SK-N-SH (cell line): ENCODE results near the gene FNDC1. TPM values are rescaled to one million over a fixed set of nuclear protein-coding genes. Genes with fewer than 3 reads are reported as not detected.
A peak's percentile ranks its signal among the peaks of the same experiment; 100 is the strongest.
"Not testable (repeated sequence)": the region's sequence is repeated elsewhere in the genome, so short reads cannot be mapped to it uniquely, and the experiment has no call there.

Experiments used
- CTCF ChIA-PET: fragments of 300-600, 350-600 bp; formaldehyde crosslinking; extraction: SDS; loops from one replicate; lab custom pipeline; 2021; lab: Yijun Ruan, JAX
- POLR2A ChIA-PET: fragments of 350-600 bp; sonication (Branson Sonifier 250); formaldehyde crosslinking; extraction: SDS; loops from one replicate; lab custom pipeline; 2020; ENCODE audit warnings: antibody characterized with exemption, inconsistent platforms; lab: Yijun Ruan, JAX
- DNase-seq: peaks from one replicate; pipeline ENCODE4 v3.0.0; 2012
- H2AFZ ChIP-seq: fragments of 200-600 bp; sonication (generic); 2 replicates; pipeline ENCODE4 v1.8.1; 2016; ENCODE audit warnings: antibody characterized with exemption, mild to moderate bottlenecking, low read depth
- H3F3A ChIP-seq: fragments of 200-600 bp; sonication (generic); replicated peaks from 2 replicates; pipeline ENCODE3; 2016; ENCODE audit warnings: antibody characterized with exemption, mild to moderate bottlenecking; ENCODE audit not compliant: insufficient read depth
- H3K27ac ChIP-seq, 2 experiments: fragments of 200-500 bp in 1 of 2; fragments of 200-600 bp in 1 of 2; sonication (Bioruptor generic) in 1 of 2; sonication (generic), shearing (Covaris generic) in 1 of 2; 2 replicates each; pipeline versions ENCODE4 v1.5.1 to v1.6.1; 2014 to 2016; ENCODE audit warnings: low read depth in 2 of 2, inconsistent platforms in 1 of 2, low read length in 1 of 2, mild to moderate bottlenecking in 1 of 2, mixed read lengths in 1 of 2
- H3K27me3 ChIP-seq: fragments of 200-600 bp; sonication (generic), shearing (Covaris generic); 2 replicates; pipeline ENCODE4 v1.6.1; 2016; ENCODE audit warnings: mixed run types; ENCODE audit not compliant: insufficient read depth
- H3K36me3 ChIP-seq, 2 experiments: fragments of 200-500 bp in 1 of 2; fragments of 200-600 bp in 1 of 2; sonication (Bioruptor generic) in 1 of 2; sonication (generic) in 1 of 2; replicated peaks in 1 of 2; 2 replicates each; pipeline versions ENCODE3 to v1.5.1; 2014 to 2016; ENCODE audit warnings: low read length in 1 of 2, mild to moderate bottlenecking in 1 of 2; ENCODE audit not compliant: insufficient read depth in 2 of 2, control insufficient read depth in 1 of 2
- H3K4me1 ChIP-seq, 2 experiments: fragments of 200-500 bp in 1 of 2; fragments of 200-600 bp in 1 of 2; sonication (Bioruptor generic) in 1 of 2; sonication (generic), shearing (Covaris generic) in 1 of 2; 2 replicates each; pipeline versions ENCODE4 v1.5.1 to v1.6.1; 2014 to 2016; ENCODE audit warnings: low read depth in 1 of 2, low read length in 1 of 2, mixed run types in 1 of 2; ENCODE audit not compliant: insufficient read depth in 2 of 2, control insufficient read depth in 1 of 2
- H3K4me2 ChIP-seq: fragments of 200-600 bp; sonication (generic), shearing (Covaris generic); 2 replicates; pipeline ENCODE4 v1.6.1; 2017; ENCODE audit warnings: mixed run types
- H3K4me3 ChIP-seq, 2 experiments: fragments of 200-500 bp in 1 of 2; fragments of 200-600 bp in 1 of 2; sonication (Bioruptor generic) in 1 of 2; sonication (generic), shearing (Covaris generic) in 1 of 2; 2 replicates each; pipeline versions ENCODE4 v1.5.1 to v1.8.1; 2014 to 2016; ENCODE audit warnings: low read depth in 2 of 2, inconsistent platforms in 1 of 2, low read length in 1 of 2, mild to moderate bottlenecking in 1 of 2, mixed read lengths in 1 of 2, moderate library complexity in 1 of 2
- H3K79me2 ChIP-seq: fragments of 200-600 bp; sonication (generic); 2 replicates; pipeline ENCODE4 v1.8.1; 2017; ENCODE audit warnings: mild to moderate bottlenecking; ENCODE audit not compliant: insufficient read depth
- H3K9ac ChIP-seq: fragments of 200-600 bp; sonication (generic); 2 replicates; pipeline ENCODE4 v1.6.1; 2017; ENCODE audit warnings: mixed run types
- H3K9me2 ChIP-seq: fragments of 200-600 bp; sonication (generic); 2 replicates; pipeline ENCODE4 v1.6.1; 2017; ENCODE audit warnings: mixed run types
- H3K9me3 ChIP-seq: fragments of 200-600 bp; sonication (generic); 2 replicates; pipeline ENCODE4 v1.6.1; 2017; ENCODE audit warnings: mixed run types, mild to moderate bottlenecking, moderate library complexity
- H4K20me1 ChIP-seq: fragments of 200-600 bp; sonication (generic); 2 replicates; pipeline ENCODE4 v1.6.1; 2017; ENCODE audit warnings: mild to moderate bottlenecking, mixed run types; ENCODE audit not compliant: insufficient read depth
- CTCF ChIP-seq: fragments of 200-600 bp; sonication (generic); IDR thresholded peaks from 2 replicates; pipeline ENCODE4 v1.6.1; 2017; ENCODE audit warnings: antibody characterized with exemption, mild to moderate bottlenecking, moderate library complexity
- ELF1 ChIP-seq: IDR thresholded peaks from 2 replicates; pipeline ENCODE4 v1.4.0; 2012
- EZH2phosphoT487 ChIP-seq: fragments of 200-600 bp; sonication (generic); IDR thresholded peaks from 2 replicates; pipeline ENCODE4 v1.6.1; 2017; ENCODE audit warnings: low read depth, mixed run types, mild to moderate bottlenecking, antibody characterized with exemption, moderate library complexity, borderline replicate concordance
- MAX ChIP-seq: IDR thresholded peaks from 2 replicates; pipeline ENCODE4 v1.4.0; 2012; ENCODE audit warnings: low read depth
- NFIC ChIP-seq: IDR thresholded peaks from 2 replicates; pipeline ENCODE4 v1.4.0; 2012; ENCODE audit warnings: borderline replicate concordance
- SMC3 ChIP-seq: IDR thresholded peaks from 2 replicates; pipeline ENCODE4 v1.6.1; 2012; ENCODE audit warnings: low read depth, low read length, improper control_type of control experiment
- TAF1 ChIP-seq: IDR thresholded peaks from 2 replicates; pipeline ENCODE4 v1.6.1; 2012; ENCODE audit warnings: low read depth, mild to moderate bottlenecking, low read length, moderate library complexity, borderline replicate concordance
- WGBS: methylation state at CpG from one replicate; pipeline ENCODE4 v1.1.6; 2017; ENCODE audit warnings: low lambda C conversion rate; 5-methylcytosine and 5-hydroxymethylcytosine counted together
- polyA plus RNA-seq, 3 experiments: library from polyadenylated mRNA; depleted of rRNA; stranded (reverse); fragments of >200 nt; gene quantifications; 2 replicates each; pipeline ENCODE4 v1.2.3, GENCODE V29; 2012
- TF ChIP-seq, protein P1 (sequence below): IDR thresholded peaks from 2 replicates; pipeline ENCODE4; 2012

The FNDC1 gene
- polyA plus RNA-seq, 1 of the 3 experiments (the other 2 are of a cell fraction), result not detected

DNA sequence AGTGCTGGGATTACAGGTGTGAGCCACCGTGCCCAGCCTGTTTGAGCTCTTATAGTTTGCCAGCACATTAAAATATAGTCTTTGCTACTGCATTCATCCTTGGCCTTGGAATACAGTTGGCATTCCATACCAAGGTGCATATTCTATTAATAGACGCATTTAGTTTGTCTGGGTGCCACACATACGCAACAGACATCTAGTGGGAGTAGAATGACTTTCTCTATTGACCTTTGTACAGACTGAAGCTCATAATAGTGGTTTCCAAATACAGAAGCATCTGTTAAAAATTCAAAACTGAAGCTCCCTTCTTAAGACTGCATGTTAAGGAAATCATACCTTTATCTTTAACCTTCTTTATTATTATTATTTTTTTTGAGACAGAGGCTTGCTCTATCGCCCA, 46.7 kb upstream of the FNDC1 start (continued):
- TF ChIP-seq, protein P1, sequence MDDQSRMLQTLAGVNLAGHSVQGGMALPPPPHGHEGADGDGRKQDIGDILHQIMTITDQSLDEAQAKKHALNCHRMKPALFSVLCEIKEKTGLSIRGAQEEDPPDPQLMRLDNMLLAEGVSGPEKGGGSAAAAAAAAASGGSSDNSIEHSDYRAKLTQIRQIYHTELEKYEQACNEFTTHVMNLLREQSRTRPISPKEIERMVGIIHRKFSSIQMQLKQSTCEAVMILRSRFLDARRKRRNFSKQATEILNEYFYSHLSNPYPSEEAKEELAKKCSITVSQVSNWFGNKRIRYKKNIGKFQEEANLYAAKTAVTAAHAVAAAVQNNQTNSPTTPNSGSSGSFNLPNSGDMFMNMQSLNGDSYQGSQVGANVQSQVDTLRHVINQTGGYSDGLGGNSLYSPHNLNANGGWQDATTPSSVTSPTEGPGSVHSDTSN, result no peak
- TF ChIP-seq ELF1 (no peak), EZH2phosphoT487 (no peak), MAX (no peak), NFIC (no peak)

- H3F3A ChIP-seq, H3K4me1 ChIP-seq, H3K9me3 ChIP-seq, H3K4me3 ChIP-seq, H3K9me2 ChIP-seq, DNase-seq, H3K27me3 ChIP-seq, H3K9ac ChIP-seq, H3K4me2 ChIP-seq, H4K20me1 ChIP-seq, H3K79me2 ChIP-seq, H2AFZ ChIP-seq, H3K36me3 ChIP-seq, POLR2A ChIA-PET, H3K27ac ChIP-seq: not testable (repeated sequence)
- 56% methylated on average over 2 of the region's 2 CpGs for WGBS
- CTCF ChIA-PET, result interaction anchor here (1.3 to 3.3 kb wide), 3 partner anchors 11 to 19 kb away, joined by 3 to 34 read pairs (median 5); no protein-coding TSS in a partner anchor
Measured at GRCh38 chr6:159123831-159124230, 45.4 kb upstream of the FNDC1 start.

DNA sequence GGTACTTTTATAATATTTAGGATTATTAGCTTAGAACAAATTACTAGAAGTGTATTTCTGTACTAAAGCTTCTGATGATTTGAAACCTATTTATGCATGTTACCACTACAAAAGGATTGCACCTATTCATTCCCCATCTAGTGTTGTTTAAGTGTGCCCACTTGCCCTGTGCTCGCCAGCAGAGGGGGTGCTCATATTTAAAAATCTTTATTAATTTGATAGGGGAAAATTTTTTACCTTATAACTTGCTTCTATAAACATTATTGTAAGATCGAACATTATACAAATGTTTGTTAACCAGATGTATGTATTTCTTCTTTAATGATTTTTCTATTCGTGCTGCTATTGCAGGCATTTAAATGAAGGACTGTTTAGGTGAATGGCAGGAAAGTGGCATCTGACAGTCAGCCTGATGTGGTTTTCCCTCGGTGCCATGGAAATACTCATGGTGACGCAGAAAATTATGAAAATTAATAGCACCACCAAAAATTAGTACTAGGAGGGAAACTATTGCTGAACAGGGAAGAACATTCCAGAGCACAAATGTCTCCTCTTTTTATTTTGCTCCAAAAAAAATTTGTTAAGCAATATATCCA, 44.1 kb upstream of the FNDC1 start:
- CTCF ChIA-PET, result interaction anchor here (0.7 to 3.3 kb wide), 6 partner anchors 10 to 22 kb away, joined by 3 to 34 read pairs (median 4); no protein-coding TSS in a partner anchor
- H4K20me1 ChIP-seq, result no peaks in the 10 kb centered on the region
- 36% methylated on average over 5 of the region's 5 CpGs for WGBS

More for the DNA sequence above, 44.1 kb upstream of the FNDC1 start:
- Histone ChIP-seq H3K27ac (no peak overlapping the region), H3F3A (no peaks in the 10 kb centered on the region), H3K79me2 (no peaks in the 10 kb centered on the region), H3K9me3 (no peaks in the 10 kb centered on the region), H3K27me3 (no peaks in the 10 kb centered on the region; the same call in 1 of the 2 replicates), H3K4me1 (peaks cover 0 to 3% of the 10 kb centered on the region in 2 experiments; a peak in 1 of 4 replicates), H2AFZ (no peak overlapping the region), H3K4me3 (no peak overlapping the region), H3K9ac (no peak overlapping the region)
- DNase-seq, result no peak
- no peak for TF ChIP-seq SMC3
- TF ChIP-seq CTCF, result peak; percentile 54
- TF ChIP-seq TAF1, result no peak
- TF ChIP-seq, all 33 proteins: peak for 1
- POLR2A ChIA-PET, result no interaction called here
- H3K4me2 ChIP-seq, result no peak overlapping the region
- no peaks in the 10 kb centered on the region for H3K36me3 ChIP-seq
- H3K9me2 ChIP-seq, result no peaks in the 10 kb centered on the region
